ENCODE data around the gene PITPNC1. TPM values are rescaled to one million over a fixed set of nuclear protein-coding genes. Genes with fewer than 3 reads are reported as not detected.
A peak's percentile ranks its signal among the peaks of the same experiment; 100 is the strongest.
"Not testable (repeated sequence)": the region's sequence is repeated elsewhere in the genome, so short reads cannot be mapped to it uniquely, and the experiment has no call there.

PITPNC1 gene
- 15.5 TPM for polyA plus RNA-seq (2013, experiment 1 of 4)
- 14.6 TPM for polyA plus RNA-seq (2013, experiment 2 of 4)
- 13.3 TPM for polyA plus RNA-seq (2013, experiment 3 of 4)
- 14.4 TPM for polyA plus RNA-seq (2013, experiment 4 of 4)

GRCh38 chr17:67376737-67377487, at the start of gene PITPNC1:
TSS of gene PITPNC1 (plus strand) at chr17:67377281.
- Histone ChIP-seq H3K9me3 (ENCODE audit: control insufficient read depth, low read length) (no peaks in the 10 kb centered on the region), H3K36me3 (ENCODE audit: control insufficient read depth, insufficient read depth, low read length) (no peaks in the 10 kb centered on the region), H3K4me1 (ENCODE audit: control insufficient read depth, insufficient read depth, low read length) (no peaks in the 10 kb centered on the region), H3K27ac (ENCODE audit: insufficient read depth, low read depth, low read length, poor library complexity, severe bottlenecking) (peak within 1 kb of the TSS; percentile 77), H3K27me3 (ENCODE audit: control insufficient read depth, insufficient read depth, low read length, poor library complexity, severe bottlenecking) (no peaks in the 10 kb centered on the region), H3K4me3 (ENCODE audit: insufficient read depth, low read depth, low read length) (peak within 1 kb of the TSS; percentile 87)
- 1% methylated on average over 56 of the region's 56 CpGs for WGBS, 2 experiments

GRCh38 chr17:67328026-67328425, 49.1 kb upstream of the PITPNC1 start:
- Histone ChIP-seq H3K9me3 (ENCODE audit: control insufficient read depth, low read length) (no peaks in the 10 kb centered on the region), H3K4me1 (ENCODE audit: control insufficient read depth, insufficient read depth, low read length) (no peaks in the 10 kb centered on the region), H3K36me3 (ENCODE audit: control insufficient read depth, insufficient read depth, low read length) (no peaks in the 10 kb centered on the region), H3K27me3 (ENCODE audit: control insufficient read depth, insufficient read depth, low read length, poor library complexity, severe bottlenecking) (no peaks in the 10 kb centered on the region), H3K4me3 (ENCODE audit: insufficient read depth, low read depth, low read length) (no peak overlapping the region), H3K27ac (ENCODE audit: insufficient read depth, low read depth, low read length, poor library complexity, severe bottlenecking) (no peak overlapping the region)
- WGBS, 2 experiments, result 80 to 97% methylated on average over 2 to 3 of the region's 3 CpGs

- H3K4me1 ChIP-seq (ENCODE audit: control insufficient read depth, insufficient read depth, low read length); H3K36me3 ChIP-seq (ENCODE audit: control insufficient read depth, insufficient read depth, low read length); H3K27ac ChIP-seq (ENCODE audit: insufficient read depth, low read depth, low read length, poor library complexity, severe bottlenecking); H3K9me3 ChIP-seq (ENCODE audit: control insufficient read depth, low read length); H3K27me3 ChIP-seq (ENCODE audit: control insufficient read depth, insufficient read depth, low read length, poor library complexity, severe bottlenecking); H3K4me3 ChIP-seq (ENCODE audit: insufficient read depth, low read depth, low read length): not testable (repeated sequence)
- 92 to 93% methylated on average over 8 of the region's 8 CpGs for WGBS, 2 experiments
Measured at GRCh38 chr17:67331381-67332161, 45.5 kb upstream of the PITPNC1 start.

- not testable (repeated sequence) for H3K4me1 ChIP-seq (ENCODE audit: control insufficient read depth, insufficient read depth, low read length); H3K4me3 ChIP-seq (ENCODE audit: insufficient read depth, low read depth, low read length); H3K27me3 ChIP-seq (ENCODE audit: control insufficient read depth, insufficient read depth, low read length, poor library complexity, severe bottlenecking); H3K36me3 ChIP-seq (ENCODE audit: control insufficient read depth, insufficient read depth, low read length); H3K27ac ChIP-seq (ENCODE audit: insufficient read depth, low read depth, low read length, poor library complexity, severe bottlenecking); H3K9me3 ChIP-seq (ENCODE audit: control insufficient read depth, low read length)
- 93 to 100% methylated on average over 1 of the region's 1 CpG for WGBS, 2 experiments
Measured at GRCh38 chr17:67332162-67332508, 44.9 kb upstream of the PITPNC1 start.

- no peak overlapping the region for H3K4me3 ChIP-seq (ENCODE audit: insufficient read depth, low read depth, low read length)
- H3K27ac ChIP-seq (ENCODE audit: insufficient read depth, low read depth, low read length, poor library complexity, severe bottlenecking), result no peak overlapping the region
- H3K27me3 ChIP-seq (ENCODE audit: control insufficient read depth, insufficient read depth, low read length, poor library complexity, severe bottlenecking), result no peaks in the 10 kb centered on the region
- H3K9me3 ChIP-seq (ENCODE audit: control insufficient read depth, low read length), result no peaks in the 10 kb centered on the region
- H3K4me1 ChIP-seq (ENCODE audit: control insufficient read depth, insufficient read depth, low read length), result no peaks in the 10 kb centered on the region
- 94 to 95% methylated on average over 5 of the region's 5 CpGs for WGBS, 2 experiments
- no peaks in the 10 kb centered on the region for H3K36me3 ChIP-seq (ENCODE audit: control insufficient read depth, insufficient read depth, low read length)
Measured at GRCh38 chr17:67335245-67335835, 41.7 kb upstream of the PITPNC1 start.

- Histone ChIP-seq H3K27ac (ENCODE audit: insufficient read depth, low read depth, low read length, poor library complexity, severe bottlenecking) (no peak overlapping the region), H3K36me3 (ENCODE audit: control insufficient read depth, insufficient read depth, low read length) (peaks cover 13% of the 10 kb centered on the region), H3K4me3 (ENCODE audit: insufficient read depth, low read depth, low read length) (no peak overlapping the region), H3K27me3 (ENCODE audit: control insufficient read depth, insufficient read depth, low read length, poor library complexity, severe bottlenecking) (no peaks in the 10 kb centered on the region), H3K9me3 (ENCODE audit: control insufficient read depth, low read length) (no peaks in the 10 kb centered on the region), H3K4me1 (ENCODE audit: control insufficient read depth, insufficient read depth, low read length) (no peaks in the 10 kb centered on the region)
- WGBS, 2 experiments, result 92 to 95% methylated on average over 12 of the region's 12 CpGs
Measured at GRCh38 chr17:67336859-67337258, 40.2 kb upstream of the PITPNC1 start.

GRCh38 chr17:67338353-67338752, 38.7 kb upstream of the PITPNC1 start:
- H3K4me1 ChIP-seq (ENCODE audit: control insufficient read depth, insufficient read depth, low read length); H3K27me3 ChIP-seq (ENCODE audit: control insufficient read depth, insufficient read depth, low read length, poor library complexity, severe bottlenecking); H3K4me3 ChIP-seq (ENCODE audit: insufficient read depth, low read depth, low read length); H3K27ac ChIP-seq (ENCODE audit: insufficient read depth, low read depth, low read length, poor library complexity, severe bottlenecking); H3K9me3 ChIP-seq (ENCODE audit: control insufficient read depth, low read length): not testable (repeated sequence)
- 89 to 94% methylated on average over 7 of the region's 7 CpGs for WGBS, 2 experiments
- H3K36me3 ChIP-seq (ENCODE audit: control insufficient read depth, insufficient read depth, low read length), result peaks cover 19% of the 10 kb centered on the region

GRCh38 chr17:67343237-67343636, 33.8 kb upstream of the PITPNC1 start:
- peaks cover 51% of the 10 kb centered on the region for H3K36me3 ChIP-seq (ENCODE audit: control insufficient read depth, insufficient read depth, low read length)
- WGBS, 2 experiments, result 92 to 96% methylated on average over 5 of the region's 5 CpGs
- no peak overlapping the region for H3K27ac ChIP-seq (ENCODE audit: insufficient read depth, low read depth, low read length, poor library complexity, severe bottlenecking)
- no peaks in the 10 kb centered on the region for H3K9me3 ChIP-seq (ENCODE audit: control insufficient read depth, low read length)
- H3K4me1 ChIP-seq (ENCODE audit: control insufficient read depth, insufficient read depth, low read length), result no peaks in the 10 kb centered on the region
- H3K27me3 ChIP-seq (ENCODE audit: control insufficient read depth, insufficient read depth, low read length, poor library complexity, severe bottlenecking), result no peaks in the 10 kb centered on the region
- no peak overlapping the region for H3K4me3 ChIP-seq (ENCODE audit: insufficient read depth, low read depth, low read length)

- peaks cover 48% of the 10 kb centered on the region for H3K36me3 ChIP-seq (ENCODE audit: control insufficient read depth, insufficient read depth, low read length)
- no peaks in the 10 kb centered on the region for H3K9me3 ChIP-seq (ENCODE audit: control insufficient read depth, low read length)
- H3K27ac ChIP-seq (ENCODE audit: insufficient read depth, low read depth, low read length, poor library complexity, severe bottlenecking), result no peak overlapping the region
- no peaks in the 10 kb centered on the region for H3K27me3 ChIP-seq (ENCODE audit: control insufficient read depth, insufficient read depth, low read length, poor library complexity, severe bottlenecking)
- H3K4me3 ChIP-seq (ENCODE audit: insufficient read depth, low read depth, low read length), result no peak overlapping the region
- 86 to 100% methylated on average over 2 to 3 of the region's 3 CpGs for WGBS, 2 experiments
- no peaks in the 10 kb centered on the region for H3K4me1 ChIP-seq (ENCODE audit: control insufficient read depth, insufficient read depth, low read length)
Measured at GRCh38 chr17:67347826-67348225, 29.3 kb upstream of the PITPNC1 start.

- Histone ChIP-seq H3K27ac (ENCODE audit: insufficient read depth, low read depth, low read length, poor library complexity, severe bottlenecking) (no peak overlapping the region), H3K36me3 (ENCODE audit: control insufficient read depth, insufficient read depth, low read length) (peaks cover 42% of the 10 kb centered on the region), H3K4me3 (ENCODE audit: insufficient read depth, low read depth, low read length) (no peak overlapping the region), H3K9me3 (ENCODE audit: control insufficient read depth, low read length) (no peaks in the 10 kb centered on the region), H3K27me3 (ENCODE audit: control insufficient read depth, insufficient read depth, low read length, poor library complexity, severe bottlenecking) (no peaks in the 10 kb centered on the region), H3K4me1 (ENCODE audit: control insufficient read depth, insufficient read depth, low read length) (no peaks in the 10 kb centered on the region)
- whole genome bisulfite sequencing, 2 experiments, result no CpG with 5 or more reads among the region's 1 CpG
Measured at GRCh38 chr17:67349420-67349819, 27.7 kb upstream of the PITPNC1 start.
